ENCODE measurements around the gene SETBP1.

The SETBP1 gene

GRCh38 chr18:45102126-45102525 is 421.4 kb downstream of the SETBP1 start:
- no peak for DNase-seq

GRCh38 chr18:45102863-45103262 is 422.2 kb downstream of the SETBP1 start:
- DNase-seq, result no peak

GRCh38 chr18:45103319-45104048 is 422.8 kb downstream of the SETBP1 start:
- no peak for DNase-seq

GRCh38 chr18:45104049-45104395 is 423.3 kb downstream of the SETBP1 start:
- DNase-seq, result no peak

- peak; percentile 51 for DNase-seq
Observed at GRCh38 chr18:45106331-45106774, 425.7 kb downstream of the SETBP1 start.

GRCh38 chr18:45107425-45107824 is 426.7 kb downstream of the SETBP1 start:
- no peak for DNase-seq

- no peak for DNase-seq
Observed at GRCh38 chr18:45108754-45109153, 428.1 kb downstream of the SETBP1 start.

- no peak for DNase-seq
Observed at GRCh38 chr18:45109271-45109670, 428.6 kb downstream of the SETBP1 start.

- no peak for DNase-seq
Observed at GRCh38 chr18:45109706-45110105, 429.0 kb downstream of the SETBP1 start.

GRCh38 chr18:45110577-45111501 is 430.2 kb downstream of the SETBP1 start:
- DNase-seq, result no peak

- no peak for DNase-seq
Observed at GRCh38 chr18:45111502-45111848, 430.8 kb downstream of the SETBP1 start.

GRCh38 chr18:45112682-45113081 is 432.0 kb downstream of the SETBP1 start:
- no peak for DNase-seq

- DNase-seq, result no peak
Observed at GRCh38 chr18:45116116-45116515, 435.4 kb downstream of the SETBP1 start.
